ENCODE measurements around the gene CCDC124.
A peak's percentile ranks its signal among the peaks of the same experiment; 100 is the strongest.

GRCh38 chr19:17938092-17938845 lies 5.5 kb downstream of the CCDC124 start:
- TF ChIP-seq CTCF (IDR thresholded peaks at IDR 0.05; ENCODE audit: low read depth, low read length) (peak; percentile 93), EZH2phosphoT487 (IDR thresholded peaks at IDR 0.05; ENCODE audit: low read depth) (no peak)
